CD4-positive, CD25-positive, alpha-beta regulatory T cell (primary cell): Measurements from ENCODE around the gene TPRG1L. TPM values are rescaled to one million over a fixed set of nuclear protein-coding genes. Genes with fewer than 3 reads are reported as not detected.
A peak's percentile ranks its signal among the peaks of the same experiment; 100 is the strongest.

ENCODE experiments used
- ATAC-seq, 2 donors: fragments of 150-1000 bp; cut with Tn5 transposase; one replicate each; pipeline ENCODE4 v1.10.0; 2021; ENCODE audit warnings: low read depth in 2 of 2, moderate number of reproducible peaks in 2 of 2, moderate library complexity in 1 of 2
- DNase-seq, 3 donors: peaks; one replicate each; pipeline versions ENCODE4 v3.0.0 to v3.0.0-alpha.2; 2012 to 2022; ENCODE audit warnings: mixed read lengths in 1 of 3
- H3K27ac ChIP-seq: one replicate; pipeline ENCODE4 v1.7.0; 2013; ENCODE audit warnings: mild to moderate bottlenecking, low read length; ENCODE audit not compliant: insufficient read depth, poor library complexity, severe bottlenecking
- H3K27me3 ChIP-seq: one replicate; pipeline ENCODE4 v1.7.0; 2013; ENCODE audit warnings: low read length; ENCODE audit not compliant: control insufficient read depth, insufficient read depth
- H3K36me3 ChIP-seq: one replicate; pipeline ENCODE4 v1.7.0; 2013; ENCODE audit warnings: mild to moderate bottlenecking, low read length, moderate library complexity; ENCODE audit not compliant: control insufficient read depth, insufficient read depth
- H3K4me1 ChIP-seq: 2 replicates; pipeline ENCODE4 v1.7.0; 2013; ENCODE audit warnings: mild to moderate bottlenecking, low read length; ENCODE audit not compliant: insufficient read depth, control insufficient read depth, poor library complexity, severe bottlenecking
- H3K4me3 ChIP-seq: one replicate; pipeline ENCODE4 v1.7.0; 2013; ENCODE audit warnings: low read depth, mild to moderate bottlenecking, low read length, moderate library complexity
- H3K9me3 ChIP-seq, 2 experiments: 1 replicate in 1 of 2; 2 replicates in 1 of 2; pipeline ENCODE4 v1.7.0; 2013; ENCODE audit warnings: low read length in 2 of 2, mild to moderate bottlenecking in 1 of 2, moderate library complexity in 1 of 2; ENCODE audit not compliant: control insufficient read depth in 2 of 2
- H3K27ac Mint-ChIP-seq, 3 donors: one replicate each; pipeline ENCODE4 v1.8.0; 2020 to 2022; ENCODE audit warnings: mild to moderate bottlenecking in 3 of 3, mixed read lengths in 3 of 3, moderate library complexity in 2 of 3
- H3K27me3 Mint-ChIP-seq: one replicate; pipeline ENCODE4 v1.8.0; 2022; ENCODE audit warnings: mild to moderate bottlenecking, mixed read lengths
- H3K36me3 Mint-ChIP-seq: one replicate; pipeline ENCODE4 v1.8.0; 2020; ENCODE audit warnings: mixed read lengths
- H3K4me1 Mint-ChIP-seq, 4 donors: one replicate each; pipeline ENCODE4 v1.8.0; 2020 to 2022; ENCODE audit warnings: mixed read lengths in 4 of 4, mild to moderate bottlenecking in 1 of 4
- H3K4me3 Mint-ChIP-seq, 4 donors: one replicate each; pipeline ENCODE4 v1.8.0; 2020 to 2022; ENCODE audit warnings: mild to moderate bottlenecking in 4 of 4, mixed read lengths in 4 of 4, moderate library complexity in 3 of 4
- H3K9me3 Mint-ChIP-seq, 7 donors: one replicate each; pipeline ENCODE4 v1.8.0; 2020 to 2022; ENCODE audit warnings: mixed read lengths in 7 of 7, mild to moderate bottlenecking in 3 of 7, moderate library complexity in 2 of 7
- polyA plus RNA-seq, 4 donors: library from polyadenylated mRNA; unstranded; fragments of 300-500 nt; fragmentation: Illumina TruSeq; gene quantifications; one replicate each; pipeline ENCODE4 v1.2.3, GENCODE V29; 2021
- total RNA-seq: library from RNA; stranded (reverse); gene quantifications from one replicate; pipeline ENCODE4 v1.2.3, GENCODE V29; 2022

TPRG1L gene
- total and polyA plus RNA-seq, 5 donors from 2014 or later, result 26.9 to 35.9 (median 34.8) TPM

- no peak overlapping the region for H3K27ac ChIP-seq
- H3K36me3 ChIP-seq, result no peaks in the 10 kb centered on the region
- H3K4me3 Mint-ChIP-seq, result no peak overlapping the region
- DNase-seq, result no peak
- H3K27me3 ChIP-seq, result no peaks in the 10 kb centered on the region
- no peaks in the 10 kb centered on the region for H3K9me3 ChIP-seq
- H3K27me3 Mint-ChIP-seq, result peaks cover 9% of the 10 kb centered on the region
- no peaks in the 10 kb centered on the region for H3K9me3 Mint-ChIP-seq
- ATAC-seq, result no peak
- peaks cover 0 to 5% (median 0%) of the 10 kb centered on the region in 4 donors for H3K4me1 Mint-ChIP-seq
- H3K4me3 ChIP-seq, result no peak overlapping the region
- no peak overlapping the region for H3K27ac Mint-ChIP-seq
- H3K4me1 ChIP-seq, result no peaks in the 10 kb centered on the region
- H3K36me3 Mint-ChIP-seq, result no peaks in the 10 kb centered on the region
Observed at GRCh38 chr1:3668585-3669300, 43.9 kb downstream of the TPRG1L start.

DNA sequence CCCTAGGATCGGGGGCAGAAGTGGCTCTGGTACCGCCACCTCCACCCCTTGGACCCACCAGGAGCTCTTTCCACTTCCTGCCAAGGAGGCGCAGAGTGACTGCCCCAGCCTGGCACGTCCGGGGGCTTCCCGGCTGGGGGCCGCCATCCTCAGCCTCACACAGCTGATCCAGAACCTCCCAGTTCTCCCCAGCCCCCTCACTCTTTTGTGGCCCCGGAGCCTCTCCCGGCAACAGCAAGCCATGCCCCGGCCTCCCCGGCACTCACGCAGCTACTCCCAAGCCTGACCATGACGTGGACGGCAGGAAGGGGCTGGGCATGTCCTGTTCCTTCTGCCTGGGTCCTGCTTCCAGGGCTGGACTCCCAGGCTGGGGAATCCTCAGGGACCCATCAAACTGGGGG lies 44.6 kb downstream of the TPRG1L start:
- H3K4me3 Mint-ChIP-seq, result no peak overlapping the region
- ATAC-seq (no peak), DNase-seq (no peak)
- Histone ChIP-seq H3K9me3 (no peaks in the 10 kb centered on the region), H3K27ac (no peak overlapping the region), H3K4me3 (no peak overlapping the region), H3K4me1 (no peaks in the 10 kb centered on the region), H3K27me3 (no peaks in the 10 kb centered on the region), H3K36me3 (no peaks in the 10 kb centered on the region)
- H3K27me3 Mint-ChIP-seq, result peaks cover 9% of the 10 kb centered on the region
- H3K9me3 Mint-ChIP-seq, result no peaks in the 10 kb centered on the region
- H3K36me3 Mint-ChIP-seq, result no peaks in the 10 kb centered on the region
- peaks cover 0 to 5% (median 0%) of the 10 kb centered on the region in 4 donors for H3K4me1 Mint-ChIP-seq
- H3K27ac Mint-ChIP-seq, result no peak overlapping the region

DNA sequence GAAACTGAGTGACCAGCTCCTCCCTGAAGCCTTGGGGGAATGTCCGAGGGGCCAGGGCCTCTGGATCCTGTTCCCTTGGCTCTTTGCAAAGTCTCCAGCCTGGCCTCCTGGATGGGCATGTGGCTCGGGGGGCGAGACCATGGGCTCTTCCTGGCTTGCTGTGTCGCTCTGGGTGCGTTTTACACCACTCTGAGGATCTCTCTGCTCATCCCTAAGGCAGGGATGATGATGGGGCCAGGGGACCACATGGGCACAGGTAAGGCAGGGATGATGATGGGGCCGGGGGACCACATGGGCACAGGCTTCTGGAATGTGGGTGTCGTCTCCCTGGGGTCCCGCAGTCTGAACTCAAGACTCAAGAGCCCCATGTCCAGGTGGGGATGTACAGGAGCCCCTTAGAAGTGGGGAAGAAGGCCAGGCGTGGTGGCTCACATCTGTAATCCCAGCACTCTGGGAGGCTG lies 45.2 kb downstream of the TPRG1L start:
- peak overlapping the region in 1 of 3 donors; percentile 9 for H3K27ac Mint-ChIP-seq
- H3K9me3 Mint-ChIP-seq, result no peaks in the 10 kb centered on the region
- H3K27me3 ChIP-seq, result no peaks in the 10 kb centered on the region
- no peaks in the 10 kb centered on the region for H3K4me1 ChIP-seq
- no peaks in the 10 kb centered on the region for H3K36me3 Mint-ChIP-seq
- no peak overlapping the region for H3K4me3 Mint-ChIP-seq
- no peaks in the 10 kb centered on the region for H3K36me3 ChIP-seq
- no peak for DNase-seq
- no peaks in the 10 kb centered on the region for H3K9me3 ChIP-seq
- no peak overlapping the region for H3K27ac ChIP-seq
- H3K27me3 Mint-ChIP-seq, result peaks cover 6% of the 10 kb centered on the region
- H3K4me3 ChIP-seq, result no peak overlapping the region
- peaks cover 0 to 5% (median 0%) of the 10 kb centered on the region in 4 donors for H3K4me1 Mint-ChIP-seq
- ATAC-seq, result no peak

GRCh38 chr1:3670823-3671265 lies 46.0 kb downstream of the TPRG1L start:
- H3K4me3 ChIP-seq, result no peak overlapping the region
- peaks cover 0 to 5% (median 0%) of the 10 kb centered on the region in 4 donors for H3K4me1 Mint-ChIP-seq
- H3K27ac ChIP-seq, result no peak overlapping the region
- no peaks in the 10 kb centered on the region for H3K27me3 ChIP-seq
- no peaks in the 10 kb centered on the region for H3K4me1 ChIP-seq
- H3K27me3 Mint-ChIP-seq, result peaks cover 9% of the 10 kb centered on the region
- ATAC-seq (no peak), DNase-seq (no peak)
- H3K4me3 Mint-ChIP-seq, result no peak overlapping the region
- no peak overlapping the region for H3K27ac Mint-ChIP-seq
- no peaks in the 10 kb centered on the region for H3K36me3 ChIP-seq
- H3K9me3 ChIP-seq, result no peaks in the 10 kb centered on the region
- no peaks in the 10 kb centered on the region for H3K36me3 Mint-ChIP-seq
- H3K9me3 Mint-ChIP-seq, result no peaks in the 10 kb centered on the region

DNA sequence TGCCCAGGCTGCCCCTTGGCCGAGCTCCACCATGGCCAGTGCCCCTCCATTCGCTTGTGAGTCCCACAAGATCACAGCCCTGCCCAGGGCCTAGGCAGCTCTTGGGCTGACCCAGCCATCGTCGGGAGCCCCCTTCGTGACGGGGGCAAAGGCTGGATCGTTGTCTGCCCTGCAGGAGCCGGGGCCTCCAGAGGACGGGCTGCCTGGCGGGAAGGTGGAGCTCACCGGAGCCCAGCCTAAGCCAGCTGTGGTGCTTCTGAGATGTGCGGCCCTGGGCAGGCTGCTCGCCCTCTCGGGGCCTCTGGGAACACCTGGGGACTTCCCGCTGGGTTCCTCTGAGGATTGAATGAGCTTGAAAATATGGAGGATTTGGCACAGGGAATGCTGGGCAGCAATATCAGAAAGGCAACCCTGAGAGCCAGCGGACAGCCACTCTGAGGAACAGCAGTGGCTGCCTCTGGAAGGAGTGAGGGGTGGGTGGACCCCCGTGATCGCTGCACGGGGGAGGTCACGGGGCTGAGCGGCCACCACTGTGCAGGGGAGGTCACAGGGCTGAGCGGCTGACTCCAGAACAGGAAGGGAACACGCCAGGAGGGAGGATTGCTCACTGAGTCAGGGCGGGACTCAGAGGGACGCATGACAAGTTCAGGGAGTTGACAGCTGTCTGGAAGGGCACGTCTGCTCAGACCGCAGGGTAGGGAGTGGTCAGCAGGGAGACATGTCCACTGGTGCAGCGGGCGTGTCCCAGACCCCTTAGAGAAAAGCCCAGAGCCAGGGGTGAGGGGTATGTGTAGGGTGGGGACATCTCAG lies 46.8 kb downstream of the TPRG1L start:
- Mint-ChIP-seq H3K27ac (peak overlapping the region in 1 of 3 donors; percentile 85), H3K36me3 (no peaks in the 10 kb centered on the region), H3K27me3 (peaks cover 5% of the 10 kb centered on the region), H3K4me3 (no peak overlapping the region), H3K4me1 (peaks cover 0 to 5% (median 0%) of the 10 kb centered on the region in 4 donors), H3K9me3 (no peaks in the 10 kb centered on the region)
- DNase-seq (no peak), ATAC-seq (no peak)
- Histone ChIP-seq H3K4me3 (no peak overlapping the region), H3K36me3 (no peaks in the 10 kb centered on the region), H3K27ac (no peak overlapping the region), H3K27me3 (no peaks in the 10 kb centered on the region), H3K4me1 (no peaks in the 10 kb centered on the region), H3K9me3 (no peaks in the 10 kb centered on the region)

GRCh38 chr1:3672231-3672970 lies 47.6 kb downstream of the TPRG1L start:
- H3K4me3 Mint-ChIP-seq, result no peak overlapping the region
- H3K27ac Mint-ChIP-seq, result no peak overlapping the region
- H3K27ac ChIP-seq, result no peak overlapping the region
- H3K36me3 Mint-ChIP-seq, result no peaks in the 10 kb centered on the region
- H3K9me3 ChIP-seq, result no peaks in the 10 kb centered on the region
- no peaks in the 10 kb centered on the region for H3K36me3 ChIP-seq
- peaks cover 4% of the 10 kb centered on the region for H3K27me3 Mint-ChIP-seq
- no peaks in the 10 kb centered on the region for H3K9me3 Mint-ChIP-seq
- H3K4me1 Mint-ChIP-seq, result peaks cover 0 to 11% (median 0%) of the 10 kb centered on the region in 4 donors
- no peaks in the 10 kb centered on the region for H3K4me1 ChIP-seq
- DNase-seq, result no peak
- H3K27me3 ChIP-seq, result no peaks in the 10 kb centered on the region
- no peak for ATAC-seq
- H3K4me3 ChIP-seq, result no peak overlapping the region

DNA sequence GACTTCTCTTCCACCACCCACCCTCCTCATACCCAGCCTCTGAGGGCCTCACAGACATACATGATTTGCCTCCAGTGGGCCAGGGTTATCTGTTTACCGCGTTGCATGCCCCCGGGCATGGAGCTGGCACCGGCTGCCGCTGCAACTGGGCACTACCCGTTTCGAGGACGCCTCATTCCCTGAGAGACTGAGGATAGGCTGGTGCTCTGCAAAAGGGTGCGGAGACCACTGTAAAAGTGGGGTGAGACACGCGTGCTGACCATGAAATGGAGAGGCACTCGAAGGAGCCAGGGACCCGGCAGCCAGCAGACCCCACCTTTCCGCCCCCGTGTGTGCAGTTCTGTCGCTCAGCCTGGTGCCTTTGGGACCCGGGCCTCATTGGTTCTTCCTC lies 48.2 kb downstream of the TPRG1L start:
- H3K27ac ChIP-seq, result no peak overlapping the region
- no peaks in the 10 kb centered on the region for H3K36me3 ChIP-seq
- H3K4me1 ChIP-seq, result no peaks in the 10 kb centered on the region
- H3K4me3 ChIP-seq, result no peak overlapping the region
- no peaks in the 10 kb centered on the region for H3K9me3 ChIP-seq
- Mint-ChIP-seq H3K9me3 (no peaks in the 10 kb centered on the region), H3K27me3 (peaks cover 4% of the 10 kb centered on the region), H3K4me3 (no peak overlapping the region), H3K36me3 (no peaks in the 10 kb centered on the region), H3K27ac (no peak overlapping the region), H3K4me1 (peaks cover 0 to 17% (median 2%) of the 10 kb centered on the region in 4 donors)
- H3K27me3 ChIP-seq, result no peaks in the 10 kb centered on the region
- DNase-seq (no peak), ATAC-seq (no peak)
